ENCODE data around the gene CAPSL. TPM values are rescaled to one million over a fixed set of nuclear protein-coding genes. Genes with fewer than 3 reads are reported as not detected.
"Not testable (repeated sequence)": the region's sequence is repeated elsewhere in the genome, so short reads cannot be mapped to it uniquely, and the experiment has no call there.

The CAPSL gene
- not detected for total RNA-seq

GRCh38 chr5:35938568-35939227 lies at the start of gene CAPSL:
CAPSL (minus strand) TSS chr5:35938622; CDS start chr5:35921120, 17,502 bp downstream.
- no peak for DNase-seq
- intact Hi-C loops (cut with DNase I): no loop called here
- no peaks in the 10 kb centered on the region for H3K4me1 ChIP-seq
- 18 to 36% methylated on average over 2 of the region's 2 CpGs for WGBS, 2 donors
- no peak within 1 kb of the TSS for H3K27ac ChIP-seq
- no peak within 1 kb of the TSS for H3K4me3 ChIP-seq
- no peaks in the 10 kb centered on the region for H3K36me3 ChIP-seq
- no peaks in the 10 kb centered on the region for H3K9me3 ChIP-seq
- TF ChIP-seq POLR2A (IDR thresholded peaks at IDR 0.05): no peak
- no peak for TF ChIP-seq CTCF (IDR thresholded peaks at IDR 0.05)
- H3K27me3 ChIP-seq: peaks cover 0 to 4% (median 0%) of the 10 kb centered on the region in 4 donors

- intact Hi-C loops (cut with DNase I): no loop called here
- Histone ChIP-seq H3K4me3 (no peak overlapping the region), H3K4me1 (no peaks in the 10 kb centered on the region), H3K27me3 (peaks cover 0 to 21% (median 0%) of the 10 kb centered on the region in 4 donors), H3K9me3 (no peaks in the 10 kb centered on the region), H3K27ac (no peak overlapping the region), H3K36me3 (no peaks in the 10 kb centered on the region)
- DNase-seq: no peak
- WGBS, 2 donors: 37 to 49% methylated on average over 3 of the region's 3 CpGs
- TF ChIP-seq POLR2A (IDR thresholded peaks at IDR 0.05): no peak
- TF ChIP-seq CTCF (IDR thresholded peaks at IDR 0.05): no peak
These were observed 49.4 kb upstream of the CAPSL start for GRCh38 chr5:35987776-35988175.

GRCh38 chr5:35979715-35980114 lies 41.3 kb upstream of the CAPSL start:
- Histone ChIP-seq H3K4me1 (no peaks in the 10 kb centered on the region), H3K9me3 (peaks cover 0 to 11% (median 0%) of the 10 kb centered on the region in 3 donors)
- DNase-seq: no peak

GRCh38 chr5:35976859-35977258 lies 38.4 kb upstream of the CAPSL start:
- DNase-seq; H3K4me1 ChIP-seq; H3K27me3 ChIP-seq; H3K36me3 ChIP-seq; H3K9me3 ChIP-seq; intact Hi-C loops (cut with DNase I); H3K27ac ChIP-seq; H3K4me3 ChIP-seq: not testable (repeated sequence)
- 44 to 58% methylated on average over 3 of the region's 3 CpGs for whole genome bisulfite sequencing, 2 donors

More at GRCh38 chr5:35979715-35980114, 41.3 kb upstream of the CAPSL start:
- no peak overlapping the region for H3K27ac ChIP-seq
- no peaks in the 10 kb centered on the region for H3K36me3 ChIP-seq
- TF ChIP-seq CTCF (IDR thresholded peaks at IDR 0.05): no peak
- no peak for TF ChIP-seq POLR2A (IDR thresholded peaks at IDR 0.05)
- intact Hi-C loops (cut with DNase I): no loop called here
- no peaks in the 10 kb centered on the region for H3K27me3 ChIP-seq
- H3K4me3 ChIP-seq: no peak overlapping the region

GRCh38 chr5:35974570-35974969 lies 36.1 kb upstream of the CAPSL start:
- H3K27me3 ChIP-seq: no peaks in the 10 kb centered on the region
- no peaks in the 10 kb centered on the region for H3K9me3 ChIP-seq
- no peak overlapping the region for H3K4me3 ChIP-seq
- TF ChIP-seq POLR2A (IDR thresholded peaks at IDR 0.05): no peak
- TF ChIP-seq CTCF (IDR thresholded peaks at IDR 0.05): no peak
- H3K36me3 ChIP-seq: no peaks in the 10 kb centered on the region
- no peak overlapping the region for H3K27ac ChIP-seq
- 64 to 72% methylated on average over 4 of the region's 4 CpGs for WGBS, 2 donors
- no peaks in the 10 kb centered on the region for H3K4me1 ChIP-seq
- intact Hi-C loops (cut with DNase I): no loop called here
- no peak for DNase-seq

GRCh38 chr5:35971878-35972210 lies 33.4 kb upstream of the CAPSL start:
- no peaks in the 10 kb centered on the region for H3K4me1 ChIP-seq
- H3K9me3 ChIP-seq: no peaks in the 10 kb centered on the region
- no peak overlapping the region for H3K27ac ChIP-seq
- no peak for TF ChIP-seq CTCF (IDR thresholded peaks at IDR 0.05)
- no peak for TF ChIP-seq POLR2A (IDR thresholded peaks at IDR 0.05)
- no peak overlapping the region for H3K4me3 ChIP-seq
- DNase-seq: no peak
- H3K36me3 ChIP-seq: no peaks in the 10 kb centered on the region
- intact Hi-C loops (cut with DNase I): no loop called here
- 72 to 74% methylated on average over 3 to 5 of the region's 5 CpGs for WGBS, 2 donors
- no peaks in the 10 kb centered on the region for H3K27me3 ChIP-seq

Data from esophagus squamous epithelium (tissue), 5 donors.